ENCODE measurements around the gene ARHGEF38.

The ARHGEF38 gene, protein sequence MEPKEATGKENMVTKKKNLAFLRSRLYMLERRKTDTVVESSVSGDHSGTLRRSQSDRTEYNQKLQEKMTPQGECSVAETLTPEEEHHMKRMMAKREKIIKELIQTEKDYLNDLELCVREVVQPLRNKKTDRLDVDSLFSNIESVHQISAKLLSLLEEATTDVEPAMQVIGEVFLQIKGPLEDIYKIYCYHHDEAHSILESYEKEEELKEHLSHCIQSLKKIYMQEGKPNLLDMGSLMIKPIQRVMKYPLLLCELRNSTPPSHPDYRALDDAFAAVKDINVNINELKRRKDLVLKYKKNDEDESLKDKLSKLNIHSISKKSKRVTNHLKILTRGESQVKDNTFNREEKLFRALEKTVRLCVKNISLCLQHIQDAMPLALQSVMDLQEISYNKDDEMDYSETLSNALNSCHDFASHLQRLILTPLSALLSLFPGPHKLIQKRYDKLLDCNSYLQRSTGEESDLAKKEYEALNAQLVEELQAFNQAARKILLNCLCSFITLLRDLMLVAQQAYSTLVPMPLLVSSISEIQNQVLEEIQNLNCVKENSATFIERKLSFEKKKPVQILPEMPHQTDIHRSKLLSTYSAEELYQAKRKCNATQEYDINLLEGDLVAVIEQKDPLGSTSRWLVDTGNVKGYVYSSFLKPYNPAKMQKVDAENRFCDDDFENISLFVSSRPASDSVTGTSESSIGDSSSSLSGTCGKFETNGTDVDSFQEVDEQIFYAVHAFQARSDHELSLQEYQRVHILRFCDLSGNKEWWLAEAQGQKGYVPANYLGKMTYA

DNA sequence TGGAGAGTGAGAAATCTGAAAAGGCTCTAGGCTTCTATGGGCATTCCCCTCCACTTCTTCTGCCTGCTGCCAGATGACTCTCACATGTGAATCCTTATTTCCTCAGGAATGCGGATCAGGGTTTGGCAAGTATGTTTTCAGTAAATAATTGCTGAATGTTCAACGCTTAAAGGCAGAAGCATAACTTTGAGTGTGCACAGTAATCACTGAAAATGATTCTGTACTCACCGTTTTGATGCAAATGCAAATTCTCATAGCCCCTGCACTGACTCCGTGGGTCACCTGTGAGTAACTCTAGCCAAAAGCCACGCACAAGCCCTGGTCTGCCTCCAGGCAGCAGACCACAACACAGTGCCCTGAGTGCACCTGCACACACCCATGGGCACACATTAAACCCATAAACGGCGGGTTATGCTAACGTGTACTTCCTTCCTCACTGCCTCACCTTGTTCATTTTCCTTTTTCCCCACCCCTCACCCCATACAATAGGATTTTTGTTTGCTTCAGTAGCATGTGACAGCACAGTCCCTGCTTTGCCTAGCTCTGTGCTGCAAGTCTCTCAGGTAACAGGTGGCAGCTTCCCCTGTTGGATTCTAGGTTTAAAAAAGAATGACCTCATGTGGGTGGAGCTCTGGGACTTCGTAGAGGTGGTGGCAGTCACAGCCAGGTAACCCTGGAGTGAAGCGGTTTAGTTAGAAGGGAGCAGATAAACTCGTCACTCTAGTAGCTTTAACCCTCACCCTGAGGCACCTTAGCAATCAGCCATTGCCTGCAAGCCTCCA is at the start of gene ARHGEF38:
Gene ARHGEF38 (plus strand): TSS at position 656 of the 782 bp plus-strand sequence. CDS start 146 bp downstream, outside the sequence.
- no peak for DNase-seq (ENCODE audit: low spot score)
- in situ Hi-C loops (cut with MboI; ENCODE audit: low sequenced_read_pairs, unreplicated experiment): no loop called here
- TF ChIP-seq, protein P1, sequence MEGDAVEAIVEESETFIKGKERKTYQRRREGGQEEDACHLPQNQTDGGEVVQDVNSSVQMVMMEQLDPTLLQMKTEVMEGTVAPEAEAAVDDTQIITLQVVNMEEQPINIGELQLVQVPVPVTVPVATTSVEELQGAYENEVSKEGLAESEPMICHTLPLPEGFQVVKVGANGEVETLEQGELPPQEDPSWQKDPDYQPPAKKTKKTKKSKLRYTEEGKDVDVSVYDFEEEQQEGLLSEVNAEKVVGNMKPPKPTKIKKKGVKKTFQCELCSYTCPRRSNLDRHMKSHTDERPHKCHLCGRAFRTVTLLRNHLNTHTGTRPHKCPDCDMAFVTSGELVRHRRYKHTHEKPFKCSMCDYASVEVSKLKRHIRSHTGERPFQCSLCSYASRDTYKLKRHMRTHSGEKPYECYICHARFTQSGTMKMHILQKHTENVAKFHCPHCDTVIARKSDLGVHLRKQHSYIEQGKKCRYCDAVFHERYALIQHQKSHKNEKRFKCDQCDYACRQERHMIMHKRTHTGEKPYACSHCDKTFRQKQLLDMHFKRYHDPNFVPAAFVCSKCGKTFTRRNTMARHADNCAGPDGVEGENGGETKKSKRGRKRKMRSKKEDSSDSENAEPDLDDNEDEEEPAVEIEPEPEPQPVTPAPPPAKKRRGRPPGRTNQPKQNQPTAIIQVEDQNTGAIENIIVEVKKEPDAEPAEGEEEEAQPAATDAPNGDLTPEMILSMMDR (IDR thresholded peaks at IDR 0.05; ENCODE audit: borderline replicate concordance, control extremely low read depth, extremely low read depth, insufficient read depth, missing control alignments): no peak

DNA sequence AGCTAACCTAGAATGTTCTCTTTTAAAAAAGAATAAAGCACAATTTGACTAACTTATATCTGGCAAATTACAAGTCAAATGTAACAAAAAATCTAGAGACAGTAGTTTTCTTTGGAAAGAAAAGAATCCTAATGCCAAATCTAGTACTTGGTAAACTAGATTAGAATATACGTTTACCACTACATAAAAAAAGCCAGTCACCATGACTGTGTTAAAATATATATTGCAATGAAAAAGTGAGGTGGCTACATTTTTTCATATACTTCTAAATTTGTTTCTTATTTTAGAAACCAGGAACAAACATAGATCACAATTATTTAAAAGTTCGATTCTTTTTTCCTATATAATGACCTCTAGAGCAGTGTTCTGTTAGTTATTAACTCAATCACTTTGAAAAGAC is 48.9 kb upstream of the ARHGEF38 start:
- DNase-seq (ENCODE audit: low spot score): no peak
- TF ChIP-seq, protein P1 (IDR thresholded peaks at IDR 0.05; ENCODE audit: borderline replicate concordance, control extremely low read depth, extremely low read depth, insufficient read depth, missing control alignments): no peak
- in situ Hi-C loops (cut with MboI; ENCODE audit: low sequenced_read_pairs, unreplicated experiment): loop anchor here (25.0 kb wide), 1 partner anchor 709 kb away; no protein-coding TSS in a partner anchor

DNA sequence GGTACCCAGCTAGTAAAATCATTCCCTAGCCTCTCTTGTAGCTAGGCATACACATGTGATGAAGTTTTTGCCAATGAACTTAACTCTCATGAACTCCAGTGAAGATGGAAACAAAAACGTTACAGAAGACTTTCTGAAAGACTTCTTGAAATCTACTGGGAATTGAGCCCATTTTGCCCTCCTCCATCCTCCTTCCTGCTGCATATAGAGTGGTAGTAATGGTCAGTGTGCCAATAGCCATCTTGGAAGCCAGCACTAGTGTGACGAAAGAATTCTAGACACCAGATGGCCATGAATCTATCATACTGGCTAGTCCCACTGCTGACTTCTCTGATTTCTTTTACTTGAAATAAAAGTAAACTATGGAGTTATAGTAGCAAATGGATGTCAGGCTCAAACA is 47.7 kb upstream of the ARHGEF38 start:
- DNase-seq (ENCODE audit: low spot score): no peak
- in situ Hi-C loops (cut with MboI; ENCODE audit: low sequenced_read_pairs, unreplicated experiment): loop anchor here (25.0 kb wide), 1 partner anchor 708 kb away; no protein-coding TSS in a partner anchor
- TF ChIP-seq, protein P1 (IDR thresholded peaks at IDR 0.05; ENCODE audit: borderline replicate concordance, control extremely low read depth, extremely low read depth, insufficient read depth, missing control alignments): no peak

DNA sequence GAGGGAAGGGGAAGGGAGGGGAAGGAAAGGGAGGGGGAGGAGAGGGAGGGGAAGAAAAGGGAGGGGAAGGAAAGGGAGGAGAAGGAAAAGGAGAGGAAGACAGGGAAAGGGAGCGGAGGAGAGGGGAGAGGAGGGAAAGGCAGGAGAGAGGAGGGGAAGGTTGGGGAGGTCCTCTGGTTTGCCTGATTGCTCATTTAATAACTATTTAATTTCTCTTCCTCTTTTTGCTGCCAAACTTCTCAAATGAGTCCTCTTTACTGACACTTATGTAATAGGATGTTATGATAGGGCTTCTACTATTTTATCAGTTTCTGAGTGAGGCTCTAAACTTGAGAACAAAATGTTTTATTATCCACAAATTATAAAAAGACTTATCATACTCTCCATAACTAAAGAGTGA is 43.1 kb upstream of the ARHGEF38 start:
- in situ Hi-C loops (cut with MboI; ENCODE audit: low sequenced_read_pairs, unreplicated experiment): loop anchor here (25.0 kb wide), 1 partner anchor 703 kb away; no protein-coding TSS in a partner anchor
- TF ChIP-seq, protein P1 (IDR thresholded peaks at IDR 0.05; ENCODE audit: borderline replicate concordance, control extremely low read depth, extremely low read depth, insufficient read depth, missing control alignments): no peak
- DNase-seq (ENCODE audit: low spot score): peak; percentile 60

DNA sequence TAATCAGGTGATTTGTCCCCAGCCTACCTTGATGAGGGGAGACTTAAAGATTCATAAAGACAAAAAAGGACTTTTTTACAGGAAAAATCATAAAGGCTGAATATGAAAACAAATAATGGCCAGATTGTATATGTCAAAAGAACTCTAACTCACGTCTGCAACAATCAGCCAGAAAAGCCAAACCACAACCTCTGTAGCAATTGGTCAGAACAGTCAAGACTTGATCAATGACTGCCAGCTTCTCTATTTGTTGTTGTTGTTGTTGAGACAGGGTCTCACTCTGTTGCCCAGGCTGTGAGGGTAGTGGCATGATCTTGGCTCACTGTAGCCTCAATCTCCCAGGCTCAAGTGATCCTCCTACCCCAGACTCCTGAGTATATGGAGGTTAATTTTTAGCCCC is 42.7 kb upstream of the ARHGEF38 start:
- TF ChIP-seq, protein P1 (IDR thresholded peaks at IDR 0.05; ENCODE audit: borderline replicate concordance, control extremely low read depth, extremely low read depth, insufficient read depth, missing control alignments): no peak
- in situ Hi-C loops (cut with MboI; ENCODE audit: low sequenced_read_pairs, unreplicated experiment): loop anchor here (25.0 kb wide), 1 partner anchor 703 kb away; no protein-coding TSS in a partner anchor
- no peak for DNase-seq (ENCODE audit: low spot score)

DNA sequence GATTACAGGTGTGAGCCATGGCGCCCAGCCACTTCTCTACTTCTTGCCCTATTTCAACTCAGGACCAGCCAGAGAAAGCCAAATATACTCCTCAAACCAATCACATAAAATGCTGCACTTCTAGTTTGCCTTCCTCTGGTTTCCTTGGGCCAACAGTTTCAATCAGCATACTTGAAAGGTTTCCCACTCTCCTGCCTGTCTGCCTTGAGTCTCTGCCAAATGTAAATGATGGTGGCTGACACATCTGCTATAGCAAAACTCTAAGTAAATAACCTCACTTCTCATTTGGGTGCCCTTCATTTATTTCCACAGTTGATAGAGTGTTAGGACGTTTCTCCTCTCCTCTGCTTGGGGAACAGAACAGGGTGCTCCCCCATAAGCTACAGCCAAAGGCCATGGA is 42.2 kb upstream of the ARHGEF38 start:
- DNase-seq (ENCODE audit: low spot score): no peak
- TF ChIP-seq, protein P1 (IDR thresholded peaks at IDR 0.05; ENCODE audit: borderline replicate concordance, control extremely low read depth, extremely low read depth, insufficient read depth, missing control alignments): no peak
- in situ Hi-C loops (cut with MboI; ENCODE audit: low sequenced_read_pairs, unreplicated experiment): loop anchor here (25.0 kb wide), 1 partner anchor 702 kb away; no protein-coding TSS in a partner anchor
